Keratinocyte (primary cell): ENCODE results near the gene TMPRSS4. TPM values are rescaled to one million over a fixed set of nuclear protein-coding genes. Genes with fewer than 3 reads are reported as not detected.

Source experiments
- DNase-seq: peaks from one replicate; pipeline ENCODE4 v3.0.0-alpha.2; 2011; ENCODE audit warnings: low read depth, missing footprints, low spot score
- FAIRE-seq: peaks from 2 replicates; lab custom pipeline; 2011; peaks lifted over from hg19 to GRCh38; lab: Jason Lieb, UNC
- H2AFZ ChIP-seq: 2 replicates; pipeline ENCODE4 v1.6.0; 2012; ENCODE audit warnings: low read length, control low read depth, inconsistent platforms; ENCODE audit not compliant: control insufficient read depth
- H3K27ac ChIP-seq: 2 replicates; pipeline ENCODE4 v1.5.1; 2011; ENCODE audit warnings: low read length; ENCODE audit not compliant: control insufficient read depth, insufficient read depth
- H3K27me3 ChIP-seq: 3 replicates; pipeline ENCODE4 v1.6.0; 2011; ENCODE audit warnings: low read length; ENCODE audit not compliant: control insufficient read depth, insufficient read depth; ENCODE audit errors: extremely low read depth
- H3K36me3 ChIP-seq, 2 experiments: 2 replicates in 1 of 2; 3 replicates in 1 of 2; pipeline ENCODE4 v1.5.1; 2011; ENCODE audit warnings: low read length in 2 of 2, mild to moderate bottlenecking in 1 of 2; ENCODE audit not compliant: control insufficient read depth in 2 of 2, insufficient read depth in 2 of 2; ENCODE audit errors: extremely low read depth in 1 of 2
- H3K4me1 ChIP-seq: 3 replicates; pipeline ENCODE4 v1.5.1; 2011; ENCODE audit warnings: low read length; ENCODE audit not compliant: control insufficient read depth, insufficient read depth; ENCODE audit errors: extremely low read depth
- H3K4me2 ChIP-seq: 3 replicates; pipeline ENCODE4 v1.6.0; 2011; ENCODE audit warnings: low read depth, low read length; ENCODE audit not compliant: control insufficient read depth, insufficient read depth; ENCODE audit errors: extremely low read depth
- H3K4me3 ChIP-seq, 3 experiments: fragments of 200-600 bp in 1 of 3; sonication (generic) in 1 of 3; 2 replicates in 2 of 3; 3 replicates in 1 of 3; pipeline ENCODE4 v1.5.1; 2011 to 2016; ENCODE audit warnings: low read length in 3 of 3, mild to moderate bottlenecking in 3 of 3, control low read depth in 2 of 3, inconsistent platforms in 1 of 3, low read depth in 1 of 3, mixed read lengths in 1 of 3, mixed run types in 1 of 3, moderate library complexity in 1 of 3; ENCODE audit not compliant: control insufficient read depth in 2 of 3, insufficient read depth in 2 of 3; ENCODE audit errors: extremely low read depth in 1 of 3
- H3K79me2 ChIP-seq: 2 replicates; pipeline ENCODE4 v1.6.0; 2012; ENCODE audit warnings: low read length; ENCODE audit not compliant: control insufficient read depth, insufficient read depth
- H3K9ac ChIP-seq: 3 replicates; pipeline ENCODE4 v1.6.0; 2011; ENCODE audit warnings: low read length; ENCODE audit not compliant: control insufficient read depth, insufficient read depth; ENCODE audit errors: extremely low read depth
- H3K9me1 ChIP-seq: 3 replicates; pipeline ENCODE4 v1.6.0; 2011; ENCODE audit warnings: low read length; ENCODE audit not compliant: control insufficient read depth, insufficient read depth; ENCODE audit errors: extremely low read depth
- H3K9me3 ChIP-seq: 2 replicates; pipeline ENCODE4 v1.5.1; 2012; ENCODE audit warnings: low read depth, low read length; ENCODE audit not compliant: control insufficient read depth
- H4K20me1 ChIP-seq: 3 replicates; pipeline ENCODE4 v1.6.0; 2011; ENCODE audit warnings: low read length; ENCODE audit not compliant: control insufficient read depth, insufficient read depth; ENCODE audit errors: extremely low read depth
- EZH2 ChIP-seq: IDR thresholded peaks from one replicate; pipeline ENCODE4 v1.6.1; 2012; ENCODE audit warnings: inconsistent platforms, mild to moderate bottlenecking, low read length, moderate library complexity
- dilution Hi-C: fragments of 300-500 bp; cut with MboI; formaldehyde crosslinking; loops from one replicate; pipeline ENCODE4 v1.7.0; 2020; ENCODE audit warnings: low sequenced_read_pairs; ENCODE audit not compliant: extremely low pct_ligation_motif_present
- polyA plus RNA-seq, 5 experiments: library from polyadenylated mRNA; depleted of rRNA in 3 of 5; stranded (reverse) in 3 of 5; stranded (forward) in 1 of 5; unstranded in 1 of 5; fragments of >200 nt; gene quantifications; 1 replicate in 1 of 5; 2 replicates in 3 of 5; 3 replicates in 1 of 5; pipeline versions ENCODE4 v1.2.1 to v1.2.3, GENCODE V29; 2011 to 2012; ENCODE audit warnings: missing spikeins in 2 of 5, low read depth in 1 of 5, low replicate concordance in 1 of 5
- TF ChIP-seq, protein P1 (sequence below), 3 experiments: IDR thresholded peaks in 1 of 3; conservative IDR thresholded peaks in 1 of 3; optimal IDR thresholded peaks in 1 of 3; 2 replicates in 2 of 3; 3 replicates in 1 of 3; pipeline versions ENCODE3 to v1.5.1; 2011; ENCODE audit warnings: low read length in 3 of 3, mild to moderate bottlenecking in 3 of 3, moderate library complexity in 2 of 3, control low read depth in 1 of 3, inconsistent platforms in 1 of 3; ENCODE audit not compliant: insufficient read depth in 2 of 3; ENCODE audit errors: extremely low read depth in 1 of 3

TMPRSS4 gene
- polyA plus RNA-seq, 1 donor (not counting 4 experiments of a cell fraction or from before 2014, with no cell fraction given): 1.2 TPM

DNA sequence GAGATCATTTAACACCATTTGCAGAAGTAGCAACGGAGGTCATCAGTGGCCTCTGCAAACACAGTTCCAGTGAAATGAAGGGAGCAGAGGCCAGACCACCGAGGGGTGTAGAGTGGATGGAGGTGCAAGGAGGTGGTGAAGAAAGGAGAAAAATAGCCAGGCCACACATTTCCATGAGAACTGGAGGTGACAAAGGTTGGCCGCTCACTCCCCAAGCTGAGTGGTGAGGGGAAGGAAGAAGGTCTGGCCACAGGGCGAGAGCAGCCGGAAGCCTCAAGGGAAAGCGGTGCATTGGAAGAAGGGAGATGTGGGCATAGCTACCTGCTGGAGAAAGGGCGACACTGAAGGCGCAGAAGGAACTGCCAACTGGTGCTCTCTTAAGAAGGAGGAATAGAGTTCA is 20.1 kb upstream of the TMPRSS4 start:
- Histone ChIP-seq H3K27ac (no peak overlapping the region), H4K20me1 (no peaks in the 10 kb centered on the region), H3K79me2 (no peaks in the 10 kb centered on the region), H3K9ac (no peak overlapping the region), H3K9me1 (no peaks in the 10 kb centered on the region), H3K4me1 (no peaks in the 10 kb centered on the region), H3K9me3 (no peaks in the 10 kb centered on the region), H2AFZ (no peak overlapping the region), H3K4me3 (no peak overlapping the region), H3K27me3 (peaks cover 6% of the 10 kb centered on the region), H3K36me3 (no peaks in the 10 kb centered on the region), H3K4me2 (no peak overlapping the region)
- TF ChIP-seq, protein P1, sequence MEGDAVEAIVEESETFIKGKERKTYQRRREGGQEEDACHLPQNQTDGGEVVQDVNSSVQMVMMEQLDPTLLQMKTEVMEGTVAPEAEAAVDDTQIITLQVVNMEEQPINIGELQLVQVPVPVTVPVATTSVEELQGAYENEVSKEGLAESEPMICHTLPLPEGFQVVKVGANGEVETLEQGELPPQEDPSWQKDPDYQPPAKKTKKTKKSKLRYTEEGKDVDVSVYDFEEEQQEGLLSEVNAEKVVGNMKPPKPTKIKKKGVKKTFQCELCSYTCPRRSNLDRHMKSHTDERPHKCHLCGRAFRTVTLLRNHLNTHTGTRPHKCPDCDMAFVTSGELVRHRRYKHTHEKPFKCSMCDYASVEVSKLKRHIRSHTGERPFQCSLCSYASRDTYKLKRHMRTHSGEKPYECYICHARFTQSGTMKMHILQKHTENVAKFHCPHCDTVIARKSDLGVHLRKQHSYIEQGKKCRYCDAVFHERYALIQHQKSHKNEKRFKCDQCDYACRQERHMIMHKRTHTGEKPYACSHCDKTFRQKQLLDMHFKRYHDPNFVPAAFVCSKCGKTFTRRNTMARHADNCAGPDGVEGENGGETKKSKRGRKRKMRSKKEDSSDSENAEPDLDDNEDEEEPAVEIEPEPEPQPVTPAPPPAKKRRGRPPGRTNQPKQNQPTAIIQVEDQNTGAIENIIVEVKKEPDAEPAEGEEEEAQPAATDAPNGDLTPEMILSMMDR (optimal IDR thresholded peaks at IDR 0.05 in 1 of 3, IDR thresholded peaks at IDR 0.05 in 1 of 3, conservative IDR thresholded peaks at IDR 0.05 in 1 of 3; ENCODE audit: extremely low read depth in 1 of 3, insufficient read depth in 2 of 3, low read length in 3 of 3): no peak
- no peak for TF ChIP-seq EZH2
- DNase-seq: no peak
- dilution Hi-C loops: no loop called here
- no peak for FAIRE-seq

DNA sequence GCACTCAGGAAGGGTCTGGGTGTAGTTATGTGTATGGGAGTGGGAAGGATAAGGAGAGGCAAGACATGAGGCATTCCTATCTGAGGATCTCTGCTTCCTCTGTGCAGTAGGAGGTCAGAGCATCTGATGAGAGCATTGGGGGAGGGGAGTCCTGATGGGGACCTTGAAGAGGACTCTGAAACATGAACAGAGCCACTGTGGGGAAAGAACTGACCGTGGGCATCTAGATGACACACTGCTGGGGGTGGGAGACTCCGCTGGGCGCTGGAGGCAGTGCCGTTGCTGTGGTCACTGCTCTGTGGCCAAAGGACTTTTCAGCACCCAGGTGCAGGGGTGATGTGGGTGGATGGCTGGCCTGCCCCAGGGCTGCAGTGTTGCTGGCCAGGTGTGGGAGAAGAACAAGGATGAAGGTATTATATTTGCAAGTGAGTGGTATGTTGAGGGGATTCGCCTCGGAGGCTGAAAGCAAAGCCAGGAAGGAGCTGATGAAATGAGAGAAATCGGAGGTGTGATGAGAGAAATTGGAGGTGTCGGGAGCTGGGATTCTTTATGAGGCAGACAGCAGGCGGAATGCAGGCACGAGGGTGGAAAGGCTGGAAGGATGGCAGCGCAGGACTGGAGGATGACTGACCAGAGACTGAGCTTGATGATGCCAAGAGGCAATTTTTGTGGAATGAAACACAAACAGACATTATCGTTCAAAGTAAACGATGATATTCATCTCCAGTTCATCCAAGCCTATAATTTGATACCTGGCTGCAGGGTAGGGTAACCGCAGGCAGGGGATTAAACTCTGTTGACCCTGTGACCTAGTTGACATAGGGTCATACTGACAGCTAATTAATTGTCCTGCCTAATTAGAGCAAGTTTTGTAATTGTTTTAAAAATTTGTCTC is 19.4 kb upstream of the TMPRSS4 start:
- no peaks in the 10 kb centered on the region for H3K9me3 ChIP-seq
- no peaks in the 10 kb centered on the region for H3K4me1 ChIP-seq
- dilution Hi-C loops: no loop called here
- H4K20me1 ChIP-seq: no peaks in the 10 kb centered on the region
- H3K9ac ChIP-seq: no peak overlapping the region
- no peak overlapping the region for H2AFZ ChIP-seq
- H3K27ac ChIP-seq: no peak overlapping the region
- no peak for FAIRE-seq
- TF ChIP-seq, protein P1 (optimal IDR thresholded peaks at IDR 0.05 in 1 of 3, IDR thresholded peaks at IDR 0.05 in 1 of 3, conservative IDR thresholded peaks at IDR 0.05 in 1 of 3; ENCODE audit: extremely low read depth in 1 of 3, insufficient read depth in 2 of 3, low read length in 3 of 3): no peak
- no peak for TF ChIP-seq EZH2
- H3K27me3 ChIP-seq: peaks cover 6% of the 10 kb centered on the region
- no peaks in the 10 kb centered on the region for H3K79me2 ChIP-seq
- no peak overlapping the region for H3K4me3 ChIP-seq
- no peak overlapping the region for H3K4me2 ChIP-seq
- H3K36me3 ChIP-seq: no peaks in the 10 kb centered on the region
- DNase-seq: no peak
- no peaks in the 10 kb centered on the region for H3K9me1 ChIP-seq
